Tibial nerve (tissue), 4 donors: ENCODE measurements around the gene AMFR.

Source experiments
- CTCF ChIP-seq, 5 experiments: fragments of 200-600 bp in 3 of 5; fragments of 450-650 bp in 2 of 5; sonication (generic) in 3 of 5; IDR thresholded peaks; one replicate each; pipeline ENCODE4 v1.5.1; 2016 to 2019; ENCODE audit warnings: antibody characterized with exemption in 5 of 5, mild to moderate bottlenecking in 3 of 5, moderate library complexity in 2 of 5
- EP300 ChIP-seq, 2 donors: sonication (generic); formaldehyde crosslinking; IDR thresholded peaks; one replicate each; pipeline ENCODE4 v1.6.1; 2017; ENCODE audit warnings: antibody characterized with exemption in 2 of 2, mild to moderate bottlenecking in 1 of 2
- POLR2A ChIP-seq, 2 donors: fragments of 450-650 bp; IDR thresholded peaks; one replicate each; pipeline ENCODE4 v1.6.1; 2017; ENCODE audit warnings: antibody characterized with exemption in 2 of 2, mild to moderate bottlenecking in 2 of 2, moderate library complexity in 2 of 2

- TF ChIP-seq POLR2A (IDR thresholded peaks at IDR 0.05) (no peak), CTCF (IDR thresholded peaks at IDR 0.05) (no peak), EP300 (IDR thresholded peaks at IDR 0.05) (no peak)
Measured at GRCh38 chr16:56368545-56368944, 56.8 kb downstream of the AMFR start.
